ENCODE measurements around the gene MOCS1.

Gene MOCS1

DNA sequence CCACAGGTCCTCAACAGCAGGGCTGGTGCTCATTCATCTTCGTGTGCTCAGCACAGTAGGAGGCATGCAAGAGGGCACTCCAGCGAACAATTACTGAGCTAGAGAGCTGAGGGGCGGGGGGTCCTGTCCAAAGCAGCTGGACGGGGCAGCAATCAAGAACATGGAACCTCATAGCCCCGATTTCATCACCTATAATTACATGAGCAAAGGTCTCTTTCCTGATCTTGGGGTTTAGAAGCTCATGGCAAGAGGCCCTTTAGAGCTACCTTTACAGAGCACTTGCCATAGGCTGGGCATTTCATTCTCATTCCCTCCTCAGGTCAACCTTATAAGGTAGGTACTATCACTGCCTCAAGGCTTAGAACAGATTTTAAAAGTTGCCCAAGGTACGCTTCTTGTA, 10.4 kb downstream of the MOCS1 start:
- H3K4me1 Mint-ChIP-seq (ENCODE audit: low read depth): peaks cover 9% of the 10 kb centered on the region
- H3K27ac Mint-ChIP-seq: no peak overlapping the region
- peaks cover 4% of the 10 kb centered on the region for H3K9me3 Mint-ChIP-seq
- H3K27me3 Mint-ChIP-seq: no peaks in the 10 kb centered on the region
- H3K36me3 Mint-ChIP-seq (ENCODE audit: low read depth): no peaks in the 10 kb centered on the region
- no peak for DNase-seq
- no peak overlapping the region for H3K4me3 Mint-ChIP-seq

GRCh38 chr6:39923394-39923793, 10.9 kb downstream of the MOCS1 start:
- Mint-ChIP-seq H3K27ac (no peak overlapping the region), H3K27me3 (no peaks in the 10 kb centered on the region), H3K36me3 (ENCODE audit: low read depth) (no peaks in the 10 kb centered on the region), H3K4me1 (ENCODE audit: low read depth) (peaks cover 9% of the 10 kb centered on the region), H3K9me3 (peaks cover 4% of the 10 kb centered on the region), H3K4me3 (no peak overlapping the region)
- DNase-seq: no peak

DNA sequence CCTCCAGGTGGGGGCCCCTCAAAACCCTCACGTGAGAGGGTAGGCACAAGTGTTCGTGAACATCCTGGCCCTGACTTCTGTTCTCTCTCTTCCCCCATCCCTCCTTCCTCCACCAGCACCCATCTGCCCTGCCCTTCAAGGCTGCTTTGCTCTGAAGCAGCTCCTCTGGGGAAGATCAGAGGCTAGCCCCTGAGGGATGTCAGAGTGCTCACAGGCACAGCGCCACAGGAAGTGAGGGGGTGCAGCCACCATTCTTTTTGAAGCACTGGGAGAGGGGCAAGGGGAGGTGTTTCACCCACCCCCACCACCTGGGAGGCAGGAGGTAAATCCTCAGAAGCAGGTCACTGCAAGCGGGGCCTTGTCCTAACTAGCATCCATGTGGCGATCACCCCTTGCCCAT, 11.4 kb downstream of the MOCS1 start:
- H3K4me3 Mint-ChIP-seq: no peak overlapping the region
- peaks cover 9% of the 10 kb centered on the region for H3K4me1 Mint-ChIP-seq (ENCODE audit: low read depth)
- no peaks in the 10 kb centered on the region for H3K27me3 Mint-ChIP-seq
- H3K9me3 Mint-ChIP-seq: peaks cover 4% of the 10 kb centered on the region
- H3K36me3 Mint-ChIP-seq (ENCODE audit: low read depth): no peaks in the 10 kb centered on the region
- H3K27ac Mint-ChIP-seq: no peak overlapping the region
- no peak for DNase-seq

- Mint-ChIP-seq H3K27ac (no peak overlapping the region), H3K4me1 (ENCODE audit: low read depth) (peaks cover 4% of the 10 kb centered on the region), H3K9me3 (no peaks in the 10 kb centered on the region), H3K4me3 (no peak overlapping the region), H3K27me3 (no peaks in the 10 kb centered on the region), H3K36me3 (ENCODE audit: low read depth) (no peaks in the 10 kb centered on the region)
- DNase-seq: no peak
Observed at GRCh38 chr6:39920157-39920556, 14.1 kb downstream of the MOCS1 start.

DNA sequence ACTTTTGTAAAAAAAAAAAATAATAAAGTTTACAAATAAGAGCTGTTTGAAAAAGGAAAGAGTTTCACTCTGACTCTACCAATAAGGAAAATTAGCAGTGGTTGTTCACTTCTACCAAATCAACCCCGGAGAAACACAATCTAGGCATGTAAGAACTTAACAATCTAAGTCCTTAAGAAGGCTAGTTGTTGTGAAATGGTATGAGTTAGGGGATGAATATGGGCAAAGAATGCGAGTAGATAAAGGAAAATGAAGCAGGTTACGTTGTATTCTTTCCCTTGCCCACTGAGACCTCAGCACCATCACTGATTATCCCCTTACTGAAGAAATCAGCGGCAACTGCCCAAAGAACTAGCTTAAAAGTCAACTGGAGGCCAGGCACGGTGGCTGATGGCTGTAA, 15.4 kb downstream of the MOCS1 start:
- H3K27ac Mint-ChIP-seq: no peak overlapping the region
- no peaks in the 10 kb centered on the region for H3K36me3 Mint-ChIP-seq (ENCODE audit: low read depth)
- no peaks in the 10 kb centered on the region for H3K9me3 Mint-ChIP-seq
- peaks cover 4% of the 10 kb centered on the region for H3K4me1 Mint-ChIP-seq (ENCODE audit: low read depth)
- H3K27me3 Mint-ChIP-seq: no peaks in the 10 kb centered on the region
- no peak overlapping the region for H3K4me3 Mint-ChIP-seq
- DNase-seq: no peak

DNA sequence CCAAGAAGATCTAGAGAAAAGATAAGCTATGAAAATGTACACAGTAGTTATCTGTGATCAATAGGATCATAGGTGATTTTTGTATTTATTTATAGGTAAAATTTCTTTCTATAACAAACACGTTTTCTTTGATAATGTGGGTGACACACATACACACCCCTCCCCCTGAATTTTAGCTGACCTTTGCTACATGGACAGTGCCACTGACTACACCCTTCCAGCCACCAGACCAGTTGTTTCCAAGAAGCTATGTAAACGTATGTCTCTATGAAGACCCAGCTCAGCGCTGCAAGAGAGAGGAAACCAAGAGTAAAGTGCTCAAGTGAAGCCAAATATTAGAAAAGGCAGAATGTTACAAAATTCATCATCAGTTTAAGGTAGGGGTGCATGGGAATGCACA, 16.3 kb downstream of the MOCS1 start:
- Mint-ChIP-seq H3K36me3 (ENCODE audit: low read depth) (no peaks in the 10 kb centered on the region), H3K4me3 (no peak overlapping the region), H3K27me3 (no peaks in the 10 kb centered on the region), H3K27ac (no peak overlapping the region), H3K9me3 (no peaks in the 10 kb centered on the region), H3K4me1 (ENCODE audit: low read depth) (peaks cover 4% of the 10 kb centered on the region)
- no peak for DNase-seq

- no peaks in the 10 kb centered on the region for H3K36me3 Mint-ChIP-seq (ENCODE audit: low read depth)
- H3K27ac Mint-ChIP-seq: no peak overlapping the region
- no peak overlapping the region for H3K4me3 Mint-ChIP-seq
- no peaks in the 10 kb centered on the region for H3K4me1 Mint-ChIP-seq (ENCODE audit: low read depth)
- H3K9me3 Mint-ChIP-seq: no peaks in the 10 kb centered on the region
- H3K27me3 Mint-ChIP-seq: no peaks in the 10 kb centered on the region
- DNase-seq: no peak
Observed at GRCh38 chr6:39917329-39917728, 16.9 kb downstream of the MOCS1 start.

- no peaks in the 10 kb centered on the region for H3K36me3 Mint-ChIP-seq (ENCODE audit: low read depth)
- no peaks in the 10 kb centered on the region for H3K4me1 Mint-ChIP-seq (ENCODE audit: low read depth)
- H3K27me3 Mint-ChIP-seq: no peaks in the 10 kb centered on the region
- H3K9me3 Mint-ChIP-seq: no peaks in the 10 kb centered on the region
- no peak overlapping the region for H3K27ac Mint-ChIP-seq
- no peak overlapping the region for H3K4me3 Mint-ChIP-seq
- DNase-seq: no peak
Observed at GRCh38 chr6:39915866-39916265, 18.4 kb downstream of the MOCS1 start.

GRCh38 chr6:39914239-39914638, 20.0 kb downstream of the MOCS1 start:
- Mint-ChIP-seq H3K36me3 (ENCODE audit: low read depth) (no peaks in the 10 kb centered on the region), H3K9me3 (no peaks in the 10 kb centered on the region), H3K4me3 (no peak overlapping the region), H3K4me1 (ENCODE audit: low read depth) (no peaks in the 10 kb centered on the region), H3K27ac (no peak overlapping the region), H3K27me3 (no peaks in the 10 kb centered on the region)
- no peak for DNase-seq

- no peaks in the 10 kb centered on the region for H3K36me3 Mint-ChIP-seq (ENCODE audit: low read depth)
- no peaks in the 10 kb centered on the region for H3K9me3 Mint-ChIP-seq
- DNase-seq: no peak
- no peak overlapping the region for H3K27ac Mint-ChIP-seq
- H3K4me3 Mint-ChIP-seq: no peak overlapping the region
- no peaks in the 10 kb centered on the region for H3K27me3 Mint-ChIP-seq
- no peaks in the 10 kb centered on the region for H3K4me1 Mint-ChIP-seq (ENCODE audit: low read depth)
Observed at GRCh38 chr6:39913391-39913916, 20.8 kb downstream of the MOCS1 start.

DNA sequence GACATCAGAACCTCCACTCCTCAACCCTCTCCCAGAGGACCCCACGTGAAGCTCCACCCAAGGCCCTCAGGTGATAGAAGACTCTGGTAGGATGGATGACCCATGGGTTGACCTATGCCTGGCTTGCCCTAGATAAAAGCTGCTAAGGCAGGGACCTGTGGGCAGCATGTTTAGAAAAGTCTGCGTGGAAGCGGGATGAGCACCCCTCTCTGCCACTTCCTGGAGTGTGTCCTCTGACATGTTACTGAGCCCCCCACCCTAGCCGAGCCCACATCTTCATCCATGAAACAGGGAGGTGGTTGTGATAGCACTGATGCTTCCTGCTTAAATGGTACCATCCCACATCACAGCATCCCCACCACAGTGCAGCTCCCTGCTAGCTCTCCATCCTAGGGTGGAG, 21.8 kb downstream of the MOCS1 start:
- Mint-ChIP-seq H3K4me3 (no peak overlapping the region), H3K27me3 (no peaks in the 10 kb centered on the region), H3K4me1 (ENCODE audit: low read depth) (no peaks in the 10 kb centered on the region), H3K36me3 (ENCODE audit: low read depth) (no peaks in the 10 kb centered on the region), H3K9me3 (no peaks in the 10 kb centered on the region), H3K27ac (no peak overlapping the region)
- no peak for DNase-seq

DNA sequence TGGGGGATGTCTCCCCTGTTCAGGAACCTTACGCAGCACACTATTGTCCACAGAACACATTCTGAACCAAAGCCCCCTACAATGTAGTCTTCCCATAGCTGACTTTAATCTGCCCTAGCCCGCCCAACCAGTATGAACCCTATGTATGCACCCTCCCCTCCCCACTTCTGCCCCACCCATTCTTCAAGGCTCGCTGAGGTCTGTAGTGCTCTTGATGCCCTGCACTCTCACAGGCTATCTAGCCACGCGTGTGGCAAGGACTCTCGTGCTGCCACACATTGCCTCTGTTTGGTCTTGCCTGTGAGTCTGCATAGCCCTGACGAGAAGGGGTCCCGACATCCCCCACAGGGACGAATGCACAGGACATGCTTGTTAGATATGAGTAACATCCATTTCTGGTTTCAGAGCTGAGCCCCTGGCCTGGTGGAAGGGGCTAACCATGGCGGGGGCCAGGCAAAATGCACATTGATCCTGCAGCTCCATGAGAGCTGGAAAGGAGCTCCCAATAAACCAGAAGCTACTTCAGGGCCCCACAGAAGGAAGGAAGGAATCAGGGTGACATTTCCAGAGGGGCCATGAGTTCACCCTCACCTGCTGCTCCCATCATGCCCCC, 22.6 kb downstream of the MOCS1 start:
- no peaks in the 10 kb centered on the region for H3K36me3 Mint-ChIP-seq (ENCODE audit: low read depth)
- H3K27me3 Mint-ChIP-seq: no peaks in the 10 kb centered on the region
- no peaks in the 10 kb centered on the region for H3K9me3 Mint-ChIP-seq
- H3K4me3 Mint-ChIP-seq: no peak overlapping the region
- H3K27ac Mint-ChIP-seq: no peak overlapping the region
- no peaks in the 10 kb centered on the region for H3K4me1 Mint-ChIP-seq (ENCODE audit: low read depth)
- DNase-seq: no peak

GRCh38 chr6:39910744-39911143, 23.5 kb downstream of the MOCS1 start:
- Mint-ChIP-seq H3K36me3 (ENCODE audit: low read depth) (peaks cover 3% of the 10 kb centered on the region), H3K27ac (no peak overlapping the region), H3K9me3 (no peaks in the 10 kb centered on the region), H3K4me3 (no peak overlapping the region), H3K4me1 (ENCODE audit: low read depth) (no peaks in the 10 kb centered on the region), H3K27me3 (no peaks in the 10 kb centered on the region)
- no peak for DNase-seq

DNA sequence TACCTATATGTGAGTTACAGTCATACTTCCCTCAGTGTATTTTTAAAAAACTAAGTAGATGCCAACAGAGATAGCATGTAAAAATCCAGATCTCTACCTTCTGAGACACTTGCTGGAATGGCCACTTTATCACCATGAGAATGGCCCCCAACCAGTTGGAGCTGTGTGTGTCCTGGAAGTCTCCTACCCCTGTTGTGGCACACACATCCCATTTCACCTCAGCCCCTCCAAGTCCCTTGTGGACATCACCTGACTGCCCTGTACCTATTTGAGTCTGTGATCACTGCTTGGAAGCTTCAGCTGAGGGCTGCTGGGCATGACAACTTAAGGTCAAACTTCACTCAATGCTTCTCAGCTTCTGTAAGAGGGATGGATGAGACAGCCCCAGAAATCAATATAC, 24.1 kb downstream of the MOCS1 start:
- Mint-ChIP-seq H3K4me1 (ENCODE audit: low read depth) (no peaks in the 10 kb centered on the region), H3K27me3 (no peaks in the 10 kb centered on the region), H3K36me3 (ENCODE audit: low read depth) (peaks cover 3% of the 10 kb centered on the region), H3K4me3 (no peak overlapping the region), H3K9me3 (no peaks in the 10 kb centered on the region), H3K27ac (no peak overlapping the region)
- no peak for DNase-seq

- Mint-ChIP-seq H3K27ac (no peak overlapping the region), H3K27me3 (no peaks in the 10 kb centered on the region), H3K36me3 (ENCODE audit: low read depth) (peaks cover 3% of the 10 kb centered on the region)
Observed at GRCh38 chr6:39909701-39910100, 24.6 kb downstream of the MOCS1 start.

More at GRCh38 chr6:39909701-39910100, 24.6 kb downstream of the MOCS1 start:
- Mint-ChIP-seq H3K4me1 (ENCODE audit: low read depth) (no peaks in the 10 kb centered on the region), H3K9me3 (no peaks in the 10 kb centered on the region), H3K4me3 (no peak overlapping the region)
- DNase-seq: no peak
